Natural killer cell (primary cell): ENCODE measurements around the gene NDE1. TPM values are rescaled to one million over a fixed set of nuclear protein-coding genes. Genes with fewer than 3 reads are reported as not detected.

ENCODE experiments used
- ATAC-seq, 3 donors: fragments of 150-1000 bp in 2 of 3; fragments of 200-7000 bp in 1 of 3; cut with Tn5 transposase; 1 replicate in 1 of 3; 2 replicates in 2 of 3; pipeline ENCODE4 v1.10.0; 2021; ENCODE audit warnings: mild to moderate bottlenecking in 2 of 3, moderate library complexity in 2 of 3
- DNase-seq, 2 donors: peaks; one replicate each; pipeline versions ENCODE4 v3.0.0 to v3.0.0-alpha.2; 2013 to 2021; ENCODE audit warnings: mixed read lengths in 1 of 2
- H3K27ac ChIP-seq: one replicate; pipeline ENCODE4 v1.5.1; 2013; ENCODE audit warnings: mild to moderate bottlenecking, low read length
- H3K27me3 ChIP-seq: one replicate; pipeline ENCODE4 v1.6.1; 2013; ENCODE audit warnings: low read length; ENCODE audit not compliant: control insufficient read depth, insufficient read depth
- H3K36me3 ChIP-seq: one replicate; pipeline ENCODE4 v1.6.1; 2013; ENCODE audit warnings: low read length; ENCODE audit not compliant: control insufficient read depth, insufficient read depth
- H3K4me1 ChIP-seq: one replicate; pipeline ENCODE4 v1.6.1; 2013; ENCODE audit warnings: low read length; ENCODE audit not compliant: control insufficient read depth, insufficient read depth
- H3K4me3 ChIP-seq: one replicate; pipeline ENCODE4 v1.5.1; 2013; ENCODE audit warnings: low read length
- H3K9me3 ChIP-seq: one replicate; pipeline ENCODE4 v1.6.1; 2013; ENCODE audit warnings: low read length; ENCODE audit not compliant: control insufficient read depth, insufficient read depth
- H3K27ac Mint-ChIP-seq, 2 donors: one replicate each; pipeline ENCODE4 v1.8.0; 2022; ENCODE audit warnings: mild to moderate bottlenecking in 2 of 2, mixed read lengths in 2 of 2, moderate library complexity in 1 of 2
- H3K27me3 Mint-ChIP-seq, 2 donors: one replicate each; pipeline ENCODE4 v1.8.0; 2022; ENCODE audit warnings: low read depth in 2 of 2, mixed read lengths in 2 of 2
- H3K36me3 Mint-ChIP-seq: one replicate; pipeline ENCODE4 v1.8.0; 2022; ENCODE audit warnings: mixed read lengths
- H3K4me1 Mint-ChIP-seq, 2 donors: one replicate each; pipeline ENCODE4 v1.8.0; 2022; ENCODE audit warnings: mixed read lengths in 2 of 2
- H3K4me3 Mint-ChIP-seq: one replicate; pipeline ENCODE4 v1.8.0; 2022; ENCODE audit warnings: mild to moderate bottlenecking, moderate library complexity, mixed read lengths
- H3K9me3 Mint-ChIP-seq, 2 donors: one replicate each; pipeline ENCODE4 v1.8.0; 2022; ENCODE audit warnings: mixed read lengths in 2 of 2
- CTCF ChIP-seq: fragments of 200-600 bp; IDR thresholded peaks from one replicate; pipeline ENCODE4 v1.8.0; 2022; ENCODE audit warnings: antibody characterized with exemption
- WGBS: methylation state at CpG from one replicate; pipeline ENCODE4 v1.1.7; 2013; ENCODE audit warnings: missing lambda C conversion rate; ENCODE audit not compliant: insufficient coverage; 5-methylcytosine and 5-hydroxymethylcytosine counted together
- intact Hi-C: fragments of 100-400 bp; cut with micrococcal nuclease; formaldehyde crosslinking; loops from one replicate; pipeline ENCODE4 v1.14.2; 2022
- total RNA-seq, 4 donors: library from RNA; stranded (reverse); fragments of 120-200 nt in 1 of 4; gene quantifications; one replicate each; pipeline versions ENCODE4 v1.2.3 to v1.2.4, GENCODE V29; 2013 to 2022

Gene NDE1
- total RNA-seq, 3 donors from 2014 or later (not counting 1 experiment from before 2014, with no cell fraction given) = 104 to 118 (median 114) TPM

GRCh38 chr16:15772579-15773293 lies 122.7 kb downstream of the NDE1 start:
- Mint-ChIP-seq H3K27ac (no peak overlapping the region), H3K4me1 (no peaks in the 10 kb centered on the region), H3K27me3 (peaks cover 2 to 21% of the 10 kb centered on the region in 2 donors), H3K9me3 (no peaks in the 10 kb centered on the region), H3K4me3 (no peak overlapping the region), H3K36me3 (no peaks in the 10 kb centered on the region)
- 92% methylated on average over 10 of the region's 11 CpGs for WGBS
- DNase-seq (no peak), ATAC-seq (no peak)
- Histone ChIP-seq H3K4me1 (no peaks in the 10 kb centered on the region), H3K36me3 (no peaks in the 10 kb centered on the region), H3K27ac (no peak overlapping the region), H3K9me3 (no peaks in the 10 kb centered on the region), H3K4me3 (no peak overlapping the region), H3K27me3 (no peaks in the 10 kb centered on the region)
- intact Hi-C loops = no loop called here
- TF ChIP-seq CTCF = no peak

GRCh38 chr16:15773968-15774367 lies 123.9 kb downstream of the NDE1 start:
- 78% methylated on average over 6 of the region's 6 CpGs for WGBS
- DNase-seq = no peak
- H3K36me3 ChIP-seq = no peaks in the 10 kb centered on the region
- no peak overlapping the region for H3K27ac ChIP-seq
- no peak for ATAC-seq
- Mint-ChIP-seq H3K9me3 (no peaks in the 10 kb centered on the region), H3K4me1 (no peaks in the 10 kb centered on the region), H3K4me3 (no peak overlapping the region), H3K36me3 (no peaks in the 10 kb centered on the region), H3K27me3 (peaks cover 2 to 21% of the 10 kb centered on the region in 2 donors), H3K27ac (no peak overlapping the region)
- intact Hi-C loops = no loop called here
- H3K4me3 ChIP-seq = no peak overlapping the region
- no peaks in the 10 kb centered on the region for H3K9me3 ChIP-seq
- H3K4me1 ChIP-seq = no peaks in the 10 kb centered on the region
- no peaks in the 10 kb centered on the region for H3K27me3 ChIP-seq
- TF ChIP-seq CTCF = no peak

- Histone ChIP-seq H3K36me3 (no peaks in the 10 kb centered on the region), H3K4me1 (no peaks in the 10 kb centered on the region), H3K27ac (no peak overlapping the region), H3K4me3 (no peak overlapping the region), H3K9me3 (no peaks in the 10 kb centered on the region), H3K27me3 (no peaks in the 10 kb centered on the region)
- Mint-ChIP-seq H3K27ac (no peak overlapping the region), H3K27me3 (peaks cover 2 to 21% of the 10 kb centered on the region in 2 donors), H3K4me3 (no peak overlapping the region), H3K9me3 (no peaks in the 10 kb centered on the region), H3K36me3 (no peaks in the 10 kb centered on the region), H3K4me1 (no peaks in the 10 kb centered on the region)
- intact Hi-C loops = no loop called here
- ATAC-seq (no peak), DNase-seq (no peak)
- TF ChIP-seq CTCF = no peak
Observed at GRCh38 chr16:15775209-15775608, 125.2 kb downstream of the NDE1 start.
